A673 (cell line): Measurements from ENCODE around the gene STAT2.
"Not testable (repeated sequence)": the region's sequence is repeated elsewhere in the genome, so short reads cannot be mapped to it uniquely, and the experiment has no call there.

Experiments used
- CTCF ChIP-seq: fragments of 300-800, 200-600 bp; sonication (generic); conservative IDR thresholded peaks from 2 replicates; pipeline ENCODE4 v1.5.1; 2017; ENCODE audit warnings: low read depth, mild to moderate bottlenecking, antibody characterized with exemption, low read length, moderate library complexity, mixed read lengths
- EZH2 ChIP-seq: fragments of 200-600 bp; sonication (generic); IDR thresholded peaks from 2 replicates; pipeline ENCODE4 v1.6.1; 2017; ENCODE audit warnings: borderline replicate concordance, low read depth, mild to moderate bottlenecking, mixed read lengths, antibody characterized with exemption, low read length; ENCODE audit not compliant: poor library complexity, severe bottlenecking

GRCh38 chr12:56404227-56404626 lies 44.3 kb upstream of the STAT2 start:
- TF ChIP-seq CTCF, EZH2: not testable (repeated sequence)
